Natural killer cell (primary cell): ENCODE measurements around the gene UGT1A10. TPM values are rescaled to one million over a fixed set of nuclear protein-coding genes. Genes with fewer than 3 reads are reported as not detected.

Experiments used
- ATAC-seq, 3 donors: fragments of 150-1000 bp in 2 of 3; fragments of 200-7000 bp in 1 of 3; cut with Tn5 transposase; 1 replicate in 1 of 3; 2 replicates in 2 of 3; pipeline ENCODE4 v1.10.0; 2021; ENCODE audit warnings: mild to moderate bottlenecking in 2 of 3, moderate library complexity in 2 of 3
- DNase-seq, 2 donors: peaks; one replicate each; pipeline versions ENCODE4 v3.0.0 to v3.0.0-alpha.2; 2013 to 2021; ENCODE audit warnings: mixed read lengths in 1 of 2
- H3K27ac ChIP-seq: one replicate; pipeline ENCODE4 v1.5.1; 2013; ENCODE audit warnings: mild to moderate bottlenecking, low read length
- H3K27me3 ChIP-seq: one replicate; pipeline ENCODE4 v1.6.1; 2013; ENCODE audit warnings: low read length; ENCODE audit not compliant: control insufficient read depth, insufficient read depth
- H3K36me3 ChIP-seq: one replicate; pipeline ENCODE4 v1.6.1; 2013; ENCODE audit warnings: low read length; ENCODE audit not compliant: control insufficient read depth, insufficient read depth
- H3K4me1 ChIP-seq: one replicate; pipeline ENCODE4 v1.6.1; 2013; ENCODE audit warnings: low read length; ENCODE audit not compliant: control insufficient read depth, insufficient read depth
- H3K4me3 ChIP-seq: one replicate; pipeline ENCODE4 v1.5.1; 2013; ENCODE audit warnings: low read length
- H3K9me3 ChIP-seq: one replicate; pipeline ENCODE4 v1.6.1; 2013; ENCODE audit warnings: low read length; ENCODE audit not compliant: control insufficient read depth, insufficient read depth
- H3K27ac Mint-ChIP-seq, 2 donors: one replicate each; pipeline ENCODE4 v1.8.0; 2022; ENCODE audit warnings: mild to moderate bottlenecking in 2 of 2, mixed read lengths in 2 of 2, moderate library complexity in 1 of 2
- H3K27me3 Mint-ChIP-seq, 2 donors: one replicate each; pipeline ENCODE4 v1.8.0; 2022; ENCODE audit warnings: low read depth in 2 of 2, mixed read lengths in 2 of 2
- H3K36me3 Mint-ChIP-seq: one replicate; pipeline ENCODE4 v1.8.0; 2022; ENCODE audit warnings: mixed read lengths
- H3K4me1 Mint-ChIP-seq, 2 donors: one replicate each; pipeline ENCODE4 v1.8.0; 2022; ENCODE audit warnings: mixed read lengths in 2 of 2
- H3K4me3 Mint-ChIP-seq: one replicate; pipeline ENCODE4 v1.8.0; 2022; ENCODE audit warnings: mild to moderate bottlenecking, moderate library complexity, mixed read lengths
- H3K9me3 Mint-ChIP-seq, 2 donors: one replicate each; pipeline ENCODE4 v1.8.0; 2022; ENCODE audit warnings: mixed read lengths in 2 of 2
- WGBS: methylation state at CpG from one replicate; pipeline ENCODE4 v1.1.7; 2013; ENCODE audit warnings: missing lambda C conversion rate; ENCODE audit not compliant: insufficient coverage; 5-methylcytosine and 5-hydroxymethylcytosine counted together
- intact Hi-C: fragments of 100-400 bp; cut with micrococcal nuclease; formaldehyde crosslinking; loops from one replicate; pipeline ENCODE4 v1.14.2; 2022
- total RNA-seq, 4 donors: library from RNA; stranded (reverse); fragments of 120-200 nt in 1 of 4; gene quantifications; one replicate each; pipeline versions ENCODE4 v1.2.3 to v1.2.4, GENCODE V29; 2013 to 2022
- TF ChIP-seq, protein P1 (sequence below): fragments of 200-600 bp; IDR thresholded peaks from one replicate; pipeline ENCODE4 v1.8.0; 2022; ENCODE audit warnings: antibody characterized with exemption

UGT1A10 gene
- total RNA-seq, 3 donors from 2014 or later (not counting 1 experiment from before 2014, with no cell fraction given), result not detected

DNA sequence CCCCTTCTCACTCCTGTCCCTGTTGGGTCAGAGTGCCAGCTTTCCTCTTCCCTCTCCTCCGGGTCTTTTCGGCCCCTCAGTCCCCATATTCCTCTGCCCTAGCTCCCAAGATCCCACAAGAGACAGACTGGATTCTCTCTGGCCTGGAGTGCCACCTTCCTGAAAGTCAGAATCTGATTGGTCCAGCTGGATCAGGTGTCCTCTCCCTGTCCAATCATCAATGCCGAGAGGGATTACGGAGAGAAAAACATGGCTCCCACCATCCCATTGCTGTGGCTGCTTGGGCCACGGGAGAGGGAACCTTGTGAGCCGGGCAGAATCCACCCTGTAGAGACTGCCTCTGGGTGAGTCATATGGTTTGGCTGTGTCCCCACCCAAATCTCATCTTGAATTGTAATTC lies 139.2 kb downstream of the UGT1A10 start:
- no peak overlapping the region for H3K27ac ChIP-seq
- no peaks in the 10 kb centered on the region for H3K27me3 ChIP-seq
- H3K4me3 Mint-ChIP-seq, result no peak overlapping the region
- ATAC-seq (no peak), DNase-seq (no peak)
- H3K27me3 Mint-ChIP-seq, result peaks cover 21 to 50% of the 10 kb centered on the region in 2 donors
- H3K36me3 Mint-ChIP-seq, result no peaks in the 10 kb centered on the region
- intact Hi-C loops, result no loop called here
- H3K4me3 ChIP-seq, result no peak overlapping the region
- TF ChIP-seq, protein P1, sequence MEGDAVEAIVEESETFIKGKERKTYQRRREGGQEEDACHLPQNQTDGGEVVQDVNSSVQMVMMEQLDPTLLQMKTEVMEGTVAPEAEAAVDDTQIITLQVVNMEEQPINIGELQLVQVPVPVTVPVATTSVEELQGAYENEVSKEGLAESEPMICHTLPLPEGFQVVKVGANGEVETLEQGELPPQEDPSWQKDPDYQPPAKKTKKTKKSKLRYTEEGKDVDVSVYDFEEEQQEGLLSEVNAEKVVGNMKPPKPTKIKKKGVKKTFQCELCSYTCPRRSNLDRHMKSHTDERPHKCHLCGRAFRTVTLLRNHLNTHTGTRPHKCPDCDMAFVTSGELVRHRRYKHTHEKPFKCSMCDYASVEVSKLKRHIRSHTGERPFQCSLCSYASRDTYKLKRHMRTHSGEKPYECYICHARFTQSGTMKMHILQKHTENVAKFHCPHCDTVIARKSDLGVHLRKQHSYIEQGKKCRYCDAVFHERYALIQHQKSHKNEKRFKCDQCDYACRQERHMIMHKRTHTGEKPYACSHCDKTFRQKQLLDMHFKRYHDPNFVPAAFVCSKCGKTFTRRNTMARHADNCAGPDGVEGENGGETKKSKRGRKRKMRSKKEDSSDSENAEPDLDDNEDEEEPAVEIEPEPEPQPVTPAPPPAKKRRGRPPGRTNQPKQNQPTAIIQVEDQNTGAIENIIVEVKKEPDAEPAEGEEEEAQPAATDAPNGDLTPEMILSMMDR, result no peak
- H3K4me1 ChIP-seq, result no peaks in the 10 kb centered on the region
- H3K4me1 Mint-ChIP-seq, result no peaks in the 10 kb centered on the region
- H3K27ac Mint-ChIP-seq, result no peak overlapping the region
- no peaks in the 10 kb centered on the region for H3K36me3 ChIP-seq
- H3K9me3 Mint-ChIP-seq, result peaks cover 0 to 3% of the 10 kb centered on the region in 2 donors
- 91% methylated on average over 5 of the region's 6 CpGs for WGBS
- H3K9me3 ChIP-seq, result peaks cover 3% of the 10 kb centered on the region

DNA sequence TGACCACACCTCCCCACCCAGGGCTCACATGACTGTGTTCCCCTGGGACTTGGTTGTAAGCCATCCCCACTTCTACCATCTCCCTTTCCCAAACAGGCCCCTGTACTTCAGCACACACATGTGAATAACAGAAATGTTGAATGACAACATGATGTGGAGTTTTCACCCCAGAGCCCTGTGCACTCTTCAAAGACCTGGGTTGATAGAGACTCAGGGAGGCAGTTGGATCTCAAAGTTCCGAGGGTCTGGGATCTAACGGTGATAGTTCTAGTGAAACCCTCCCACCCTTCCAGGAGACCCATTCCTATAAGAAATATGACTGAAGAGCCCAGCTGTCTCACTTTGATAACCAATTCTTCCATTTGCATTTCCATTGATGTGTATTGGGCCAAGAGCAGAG lies 141.8 kb downstream of the UGT1A10 start, which contains the start of gene MROH2A:
Gene MROH2A, plus strand, starts transcription at position 301 of the 400 bp plus-strand sequence. CDS start 1,029 bp downstream, outside the sequence.
- Mint-ChIP-seq H3K36me3 (no peaks in the 10 kb centered on the region), H3K27ac (no peak within 1 kb of the TSS), H3K9me3 (peaks cover 0 to 3% of the 10 kb centered on the region in 2 donors), H3K27me3 (peaks cover 28 to 59% of the 10 kb centered on the region in 2 donors), H3K4me1 (no peaks in the 10 kb centered on the region), H3K4me3 (no peak within 1 kb of the TSS)
- Histone ChIP-seq H3K9me3 (peaks cover 3% of the 10 kb centered on the region), H3K27ac (no peak within 1 kb of the TSS), H3K4me1 (no peaks in the 10 kb centered on the region), H3K4me3 (no peak within 1 kb of the TSS), H3K36me3 (no peaks in the 10 kb centered on the region), H3K27me3 (no peaks in the 10 kb centered on the region)
- ATAC-seq (no peak), DNase-seq (no peak)
- WGBS, result 81% methylated on average over 2 of the region's 2 CpGs
- intact Hi-C loops, result no loop called here
- TF ChIP-seq, protein P1, result no peak

DNA sequence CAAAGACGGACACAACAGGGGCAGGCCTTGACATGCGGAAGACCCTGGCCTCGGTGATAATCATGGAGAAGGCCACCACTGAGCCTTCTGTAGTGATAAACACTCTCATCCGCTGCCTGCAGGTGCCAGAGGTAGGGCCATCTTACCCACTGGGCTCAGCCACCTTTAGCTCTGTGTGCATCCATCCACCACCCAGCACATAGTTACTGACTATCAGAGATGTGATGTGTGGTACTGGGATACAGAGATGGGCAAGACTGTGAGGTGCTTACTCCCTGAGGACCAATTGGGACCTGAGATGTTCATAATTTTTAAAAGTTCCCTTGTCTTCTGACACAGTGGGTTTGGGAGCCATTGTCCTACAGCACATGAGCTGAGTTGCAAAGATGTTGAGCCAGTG lies 143.5 kb downstream of the UGT1A10 start:
- ATAC-seq (no peak), DNase-seq (no peak)
- peaks cover 3% of the 10 kb centered on the region for H3K9me3 ChIP-seq
- H3K4me1 Mint-ChIP-seq, result no peaks in the 10 kb centered on the region
- H3K9me3 Mint-ChIP-seq, result peaks cover 0 to 3% of the 10 kb centered on the region in 2 donors
- TF ChIP-seq, protein P1, result no peak
- peaks cover 32 to 66% of the 10 kb centered on the region in 2 donors for H3K27me3 Mint-ChIP-seq
- no peak overlapping the region for H3K27ac ChIP-seq
- no peak overlapping the region for H3K27ac Mint-ChIP-seq
- H3K27me3 ChIP-seq, result no peaks in the 10 kb centered on the region
- H3K4me3 ChIP-seq, result no peak overlapping the region
- H3K4me3 Mint-ChIP-seq, result no peak overlapping the region
- intact Hi-C loops, result no loop called here
- no peaks in the 10 kb centered on the region for H3K36me3 Mint-ChIP-seq
- no peaks in the 10 kb centered on the region for H3K36me3 ChIP-seq
- no peaks in the 10 kb centered on the region for H3K4me1 ChIP-seq
- 89% methylated on average over 4 of the region's 4 CpGs for WGBS

DNA sequence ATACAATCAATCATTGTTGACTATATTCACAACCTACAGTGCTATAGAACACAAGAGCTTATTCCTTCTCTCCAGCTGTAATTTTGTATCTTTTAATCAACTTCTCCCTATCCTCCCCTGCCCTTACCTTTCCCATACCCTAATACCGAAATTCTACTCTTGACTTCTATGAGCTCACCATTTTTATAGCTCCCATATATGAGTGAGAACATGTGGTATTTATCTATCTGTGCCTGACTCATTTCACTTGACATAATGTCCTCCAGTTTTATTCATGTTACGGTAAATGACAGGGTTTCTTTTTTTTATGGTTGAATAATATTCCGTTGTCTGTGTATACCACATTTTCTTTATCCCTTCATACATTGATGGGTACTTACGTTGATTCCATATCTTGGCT lies 144.5 kb downstream of the UGT1A10 start:
- Mint-ChIP-seq H3K27me3 (peaks cover 26 to 57% of the 10 kb centered on the region in 2 donors), H3K4me3 (no peak overlapping the region), H3K9me3 (peaks cover 0 to 3% of the 10 kb centered on the region in 2 donors), H3K4me1 (no peaks in the 10 kb centered on the region), H3K27ac (no peak overlapping the region), H3K36me3 (no peaks in the 10 kb centered on the region)
- Histone ChIP-seq H3K4me3 (no peak overlapping the region), H3K27me3 (no peaks in the 10 kb centered on the region), H3K4me1 (no peaks in the 10 kb centered on the region), H3K9me3 (no peaks in the 10 kb centered on the region), H3K36me3 (no peaks in the 10 kb centered on the region), H3K27ac (no peak overlapping the region)
- intact Hi-C loops, result no loop called here
- WGBS, result no CpG with 5 or more reads among the region's 4 CpGs
- TF ChIP-seq, protein P1, result no peak
- DNase-seq, result no peak
- no peak for ATAC-seq
